HEK293 (cell line): Measurements from ENCODE around the gene NAT16.
A peak's percentile ranks its signal among the peaks of the same experiment; 100 is the strongest.

Source experiments
- CTCF ChIA-PET: fragments of 350-600 bp; formaldehyde crosslinking; extraction: SDS; loops from one replicate; lab custom pipeline; 2021; ENCODE audit warnings: antibody characterized with exemption; lab: Yijun Ruan, JAX
- POLR2A ChIA-PET: fragments of 300-600 bp; formaldehyde crosslinking; extraction: SDS; loops from one replicate; lab custom pipeline; 2020; ENCODE audit warnings: antibody characterized with exemption, inconsistent platforms; lab: Yijun Ruan, JAX
- H3K27ac ChIP-seq: fragments of 200-500 bp; sonication (Bioruptor generic); 2 replicates; pipeline ENCODE4 v1.5.1; 2014; ENCODE audit warnings: low read depth, low read length, control low read depth, inconsistent platforms; ENCODE audit errors: extremely low read depth
- H3K36me3 ChIP-seq, 2 experiments: fragments of 200-500 bp in 1 of 2; sonication (Bioruptor generic) in 1 of 2; 1 replicate in 1 of 2; 2 replicates in 1 of 2; pipeline ENCODE4 v1.5.1; 2014 to 2017; ENCODE audit warnings: inconsistent platforms in 2 of 2, low read length in 2 of 2; ENCODE audit not compliant: control insufficient read depth in 2 of 2, insufficient read depth in 1 of 2
- H3K4me1 ChIP-seq: fragments of 200-500 bp; sonication (Bioruptor generic); 2 replicates; pipeline ENCODE4 v1.5.1; 2014; ENCODE audit warnings: mild to moderate bottlenecking, low read length, inconsistent platforms; ENCODE audit not compliant: control insufficient read depth, insufficient read depth
- H3K4me3 ChIP-seq: 2 replicates; pipeline ENCODE4 v1.5.1; 2011; ENCODE audit warnings: low read depth, mild to moderate bottlenecking, control low read depth, low read length, moderate library complexity
- H3K9me3 ChIP-seq: fragments of 200-500 bp; sonication (Bioruptor generic); 2 replicates; pipeline ENCODE4 v1.5.1; 2014; ENCODE audit warnings: low read depth, low read length, inconsistent platforms; ENCODE audit not compliant: control insufficient read depth, insufficient read depth
- HOXD13 ChIP-seq: sonication (generic); formaldehyde crosslinking; IDR thresholded peaks from 2 replicates; pipeline ENCODE4 v1.8.0; 2022; ENCODE audit warnings: missing genetic modification reagents, borderline replicate concordance
- KLF8 ChIP-seq: fragments of 450-650 bp; formaldehyde crosslinking; IDR thresholded peaks from 2 replicates; pipeline ENCODE4 v1.5.1; 2016; ENCODE audit warnings: missing biosample characterization, missing genetic modification characterization
- SP7 ChIP-seq: fragments of 450-650 bp; formaldehyde crosslinking; IDR thresholded peaks from 2 replicates; pipeline ENCODE4 v1.5.1; 2016; ENCODE audit warnings: missing biosample characterization, missing genetic modification characterization
- TRIM28 ChIP-seq: IDR thresholded peaks from 2 replicates; pipeline ENCODE4 v1.6.1; 2011; ENCODE audit warnings: low read length, control low read depth, borderline replicate concordance
- WT1 ChIP-seq: fragments of 450-650 bp; formaldehyde crosslinking; IDR thresholded peaks from 2 replicates; pipeline ENCODE4 v1.5.1; 2016; ENCODE audit warnings: missing biosample characterization, missing genetic modification characterization
- YY1 ChIP-seq: fragments of 450-650 bp; formaldehyde crosslinking; IDR thresholded peaks from 2 replicates; pipeline ENCODE4 v1.5.1; 2018; ENCODE audit warnings: missing biosample characterization, missing genetic modification characterization
- YY2 ChIP-seq: fragments of 450-650 bp; formaldehyde crosslinking; IDR thresholded peaks from 2 replicates; pipeline ENCODE4 v1.5.1; 2016; ENCODE audit warnings: missing biosample characterization, missing genetic modification characterization
- ZIC2 ChIP-seq: fragments of 450-650 bp; formaldehyde crosslinking; IDR thresholded peaks from 2 replicates; pipeline ENCODE4 v1.5.1; 2016; ENCODE audit warnings: missing biosample characterization, missing genetic modification characterization
- ZNF10 ChIP-seq: fragments of 450-650 bp; formaldehyde crosslinking; IDR thresholded peaks from 2 replicates; pipeline ENCODE4 v1.5.1; 2017; ENCODE audit warnings: missing biosample characterization, missing genetic modification characterization
- ZNF24 ChIP-seq: fragments of 450-650 bp; formaldehyde crosslinking; IDR thresholded peaks from 2 replicates; pipeline ENCODE4 v1.5.1; 2016; ENCODE audit warnings: missing biosample characterization, missing genetic modification characterization
- ZNF501 ChIP-seq: fragments of 450-650 bp; formaldehyde crosslinking; IDR thresholded peaks from 2 replicates; pipeline ENCODE4 v1.5.1; 2016; ENCODE audit warnings: missing biosample characterization, missing genetic modification characterization
- ZNF521 ChIP-seq: fragments of 450-650 bp; formaldehyde crosslinking; IDR thresholded peaks from 2 replicates; pipeline ENCODE4 v1.5.1; 2017; ENCODE audit warnings: missing biosample characterization, mild to moderate bottlenecking, missing genetic modification characterization
- ZNF558 ChIP-seq: fragments of 450-650 bp; formaldehyde crosslinking; IDR thresholded peaks from 2 replicates; pipeline ENCODE4 v1.5.1; 2016; ENCODE audit warnings: missing biosample characterization, missing genetic modification characterization
- ZNF596 ChIP-seq: fragments of 450-650 bp; IDR thresholded peaks from 2 replicates; pipeline ENCODE4 v1.5.0; 2018; ENCODE audit warnings: missing biosample characterization, mild to moderate bottlenecking, missing genetic modification characterization, moderate library complexity
- ZNF621 ChIP-seq: fragments of 450-650 bp; formaldehyde crosslinking; IDR thresholded peaks from 2 replicates; pipeline ENCODE4 v1.5.1; 2017; ENCODE audit warnings: missing biosample characterization, missing genetic modification characterization
- ZNF624 ChIP-seq: fragments of 450-650 bp; formaldehyde crosslinking; IDR thresholded peaks from 2 replicates; pipeline ENCODE4 v1.5.1; 2017; ENCODE audit warnings: missing biosample characterization, missing genetic modification characterization
- ZNF626 ChIP-seq: fragments of 450-650 bp; sonication (Bioruptor Pico); formaldehyde crosslinking; IDR thresholded peaks from 2 replicates; pipeline ENCODE4 v1.5.1; 2018; ENCODE audit warnings: missing biosample characterization, missing genetic modification characterization, inconsistent platforms
- ZNF677 ChIP-seq: fragments of 450-650 bp; IDR thresholded peaks from 2 replicates; pipeline ENCODE4 v1.5.0; 2018; ENCODE audit warnings: missing biosample characterization, mild to moderate bottlenecking, missing genetic modification characterization, moderate library complexity
- ZNF701 ChIP-seq: fragments of 450-650 bp; formaldehyde crosslinking; IDR thresholded peaks from 2 replicates; pipeline ENCODE4 v1.5.1; 2016; ENCODE audit warnings: missing biosample characterization, missing genetic modification characterization
- ZNF785 ChIP-seq: fragments of 450-650 bp; formaldehyde crosslinking; IDR thresholded peaks from 2 replicates; pipeline ENCODE4 v1.5.1; 2016; ENCODE audit warnings: missing biosample characterization, missing genetic modification characterization
- ZSCAN23 ChIP-seq: fragments of 450-650 bp; formaldehyde crosslinking; IDR thresholded peaks from 2 replicates; pipeline ENCODE4 v1.5.1; 2016; ENCODE audit warnings: missing biosample characterization, missing genetic modification characterization
- TF ChIP-seq, protein P1 (sequence below): fragments of 450-650 bp; formaldehyde crosslinking; IDR thresholded peaks from 2 replicates; pipeline ENCODE4 v1.5.1; 2016; ENCODE audit warnings: missing biosample characterization, missing genetic modification characterization
- TF ChIP-seq, protein P2 (sequence below): fragments of 450-650 bp; formaldehyde crosslinking; IDR thresholded peaks from 2 replicates; pipeline ENCODE4; 2016; ENCODE audit warnings: missing biosample characterization, missing genetic modification characterization
- TF ChIP-seq, protein P3 (sequence below): fragments of 450-650 bp; formaldehyde crosslinking; IDR thresholded peaks from 2 replicates; pipeline ENCODE4 v1.5.1; 2017; ENCODE audit warnings: missing biosample characterization, missing genetic modification characterization
- TF ChIP-seq, protein P4 (sequence below): fragments of 450-650 bp; formaldehyde crosslinking; IDR thresholded peaks from 2 replicates; pipeline ENCODE4 v1.5.1; 2016; ENCODE audit warnings: missing biosample characterization, missing genetic modification characterization
- TF ChIP-seq, protein P5 (sequence below): fragments of 450-650 bp; formaldehyde crosslinking; IDR thresholded peaks from 2 replicates; pipeline ENCODE4 v1.5.1; 2016; ENCODE audit warnings: missing biosample characterization, missing genetic modification characterization
- TF ChIP-seq, protein P6 (sequence below): fragments of 450-650 bp; formaldehyde crosslinking; IDR thresholded peaks from 2 replicates; pipeline ENCODE4 v1.5.1; 2016; ENCODE audit warnings: missing biosample characterization, missing genetic modification characterization, low read depth

The NAT16 gene

DNA sequence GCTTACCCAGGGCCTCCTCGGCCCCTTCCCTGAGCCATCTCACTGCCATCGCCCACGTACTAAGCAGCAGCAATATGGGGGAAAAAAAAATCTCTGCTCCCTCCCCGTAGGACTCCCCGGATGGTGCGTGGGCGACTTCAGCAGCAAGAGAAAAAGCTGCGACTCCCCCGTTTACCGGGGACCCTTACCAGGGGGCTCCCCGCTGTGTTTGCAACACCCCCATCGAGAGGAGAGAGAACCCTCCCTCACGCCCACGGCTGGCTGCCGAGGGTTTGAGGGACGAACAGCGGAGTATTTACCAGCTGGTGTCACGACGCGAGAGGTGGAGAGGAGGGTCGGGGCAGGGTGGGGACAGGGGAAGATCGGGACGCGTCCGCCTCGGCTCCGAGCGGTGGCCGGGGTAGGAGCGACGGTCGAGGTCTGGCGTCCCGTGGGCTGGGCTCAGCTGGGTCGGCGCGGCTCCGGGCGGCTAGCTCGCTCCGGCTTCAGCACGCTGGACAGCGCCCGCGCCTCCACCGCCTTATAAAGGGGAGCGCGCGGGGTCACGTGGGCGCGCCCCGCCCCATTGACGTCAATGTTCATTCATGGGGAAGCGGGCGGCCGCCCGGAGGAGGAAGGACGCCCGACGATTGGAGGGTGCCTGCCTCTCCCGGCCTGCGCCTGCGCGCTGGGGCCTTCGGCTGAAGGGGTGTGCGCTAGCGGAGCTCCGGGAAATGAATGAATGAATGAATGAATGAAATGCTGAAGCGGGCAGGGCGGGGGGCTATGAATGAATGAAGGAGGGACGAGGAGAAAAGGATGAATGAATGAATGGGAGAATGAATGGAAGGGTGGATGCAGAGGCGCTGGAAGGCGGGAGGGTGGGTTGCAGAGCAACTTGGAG lies 14.8 kb downstream of the NAT16 start, which contains the start of gene VGF:
TSS of gene VGF (minus strand) at position 495 of the 883 bp plus-strand sequence. CDS start 726 bp downstream, outside the sequence.
- Histone ChIP-seq H3K36me3 (no peaks in the 10 kb centered on the region), H3K27ac (no peak within 1 kb of the TSS), H3K4me1 (peaks cover 18% of the 10 kb centered on the region), H3K4me3 (peak within 1 kb of the TSS; percentile 15), H3K9me3 (no peaks in the 10 kb centered on the region)
- ChIA-PET CTCF (interaction anchor here (0.6 to 2.4 kb wide), 7 partner anchors 9 to 258 kb away, joined by 3 to 14 read pairs (median 5); no protein-coding TSS in a partner anchor), POLR2A (interaction anchor here (0.7 to 1.2 kb wide), 7 partner anchors 9 to 620 kb away, joined by 3 to 6 read pairs (median 3); partner anchors contain the start of genes POP7, SERPINE1 and ZNHIT1)
- TF ChIP-seq YY2 (no peak), ZNF24 (tag by site-specific recombination) (peak; percentile 100), WT1 (tag by site-specific recombination) (peak; percentile 53; the same call in 1 of the 2 replicates), ZNF701 (tag by site-specific recombination) (no peak), ZNF596 (tag by site-specific recombination) (no peak), ZNF677 (tag by site-specific recombination) (no peak), ZNF621 (tag by site-specific recombination) (no peak), ZNF558 (no peak), ZNF624 (tag by site-specific recombination) (no peak), ZSCAN23 (tag by site-specific recombination) (no peak), ZNF626 (tag by site-specific recombination) (no peak), SP7 (tag by site-specific recombination) (peak; percentile 75), ZNF501 (tag by site-specific recombination) (peak; percentile 60; the same call in 1 of the 2 replicates), YY1 (no peak), ZNF10 (tag by site-specific recombination) (no peak), ZNF521 (tag by site-specific recombination) (no peak), KLF8 (peak; percentile 98), ZNF785 (tag by site-specific recombination) (no peak), ZIC2 (tag by site-specific recombination) (peak; percentile 17; the same call in 1 of the 2 replicates), HOXD13 (CRISPR knock-in tag) (no peak), TRIM28 (no peak)
- TF ChIP-seq, protein P1, sequence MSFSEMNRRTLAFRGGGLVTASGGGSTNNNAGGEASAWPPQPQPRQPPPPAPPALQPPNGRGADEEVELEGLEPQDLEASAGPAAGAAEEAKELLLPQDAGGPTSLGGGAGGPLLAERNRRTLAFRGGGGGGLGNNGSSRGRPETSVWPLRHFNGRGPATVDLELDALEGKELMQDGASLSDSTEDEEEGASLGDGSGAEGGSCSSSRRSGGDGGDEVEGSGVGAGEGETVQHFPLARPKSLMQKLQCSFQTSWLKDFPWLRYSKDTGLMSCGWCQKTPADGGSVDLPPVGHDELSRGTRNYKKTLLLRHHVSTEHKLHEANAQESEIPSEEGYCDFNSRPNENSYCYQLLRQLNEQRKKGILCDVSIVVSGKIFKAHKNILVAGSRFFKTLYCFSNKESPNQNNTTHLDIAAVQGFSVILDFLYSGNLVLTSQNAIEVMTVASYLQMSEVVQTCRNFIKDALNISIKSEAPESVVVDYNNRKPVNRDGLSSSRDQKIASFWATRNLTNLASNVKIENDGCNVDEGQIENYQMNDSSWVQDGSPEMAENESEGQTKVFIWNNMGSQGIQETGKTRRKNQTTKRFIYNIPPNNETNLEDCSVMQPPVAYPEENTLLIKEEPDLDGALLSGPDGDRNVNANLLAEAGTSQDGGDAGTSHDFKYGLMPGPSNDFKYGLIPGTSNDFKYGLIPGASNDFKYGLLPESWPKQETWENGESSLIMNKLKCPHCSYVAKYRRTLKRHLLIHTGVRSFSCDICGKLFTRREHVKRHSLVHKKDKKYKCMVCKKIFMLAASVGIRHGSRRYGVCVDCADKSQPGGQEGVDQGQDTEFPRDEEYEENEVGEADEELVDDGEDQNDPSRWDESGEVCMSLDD (tag by site-specific recombination): peak; percentile 96
- TF ChIP-seq, protein P2, sequence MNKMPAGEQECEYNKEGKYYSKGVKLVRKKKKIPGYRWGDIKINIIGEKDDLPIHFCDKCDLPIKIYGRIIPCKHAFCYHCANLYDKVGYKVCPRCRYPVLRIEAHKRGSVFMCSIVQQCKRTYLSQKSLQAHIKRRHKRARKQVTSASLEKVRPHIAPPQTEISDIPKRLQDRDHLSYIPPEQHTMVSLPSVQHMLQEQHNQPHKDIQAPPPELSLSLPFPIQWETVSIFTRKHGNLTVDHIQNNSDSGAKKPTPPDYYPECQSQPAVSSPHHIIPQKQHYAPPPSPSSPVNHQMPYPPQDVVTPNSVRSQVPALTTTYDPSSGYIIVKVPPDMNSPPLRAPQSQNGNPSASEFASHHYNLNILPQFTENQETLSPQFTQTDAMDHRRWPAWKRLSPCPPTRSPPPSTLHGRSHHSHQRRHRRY (tag by site-specific recombination): no peak
- TF ChIP-seq, protein P3, sequence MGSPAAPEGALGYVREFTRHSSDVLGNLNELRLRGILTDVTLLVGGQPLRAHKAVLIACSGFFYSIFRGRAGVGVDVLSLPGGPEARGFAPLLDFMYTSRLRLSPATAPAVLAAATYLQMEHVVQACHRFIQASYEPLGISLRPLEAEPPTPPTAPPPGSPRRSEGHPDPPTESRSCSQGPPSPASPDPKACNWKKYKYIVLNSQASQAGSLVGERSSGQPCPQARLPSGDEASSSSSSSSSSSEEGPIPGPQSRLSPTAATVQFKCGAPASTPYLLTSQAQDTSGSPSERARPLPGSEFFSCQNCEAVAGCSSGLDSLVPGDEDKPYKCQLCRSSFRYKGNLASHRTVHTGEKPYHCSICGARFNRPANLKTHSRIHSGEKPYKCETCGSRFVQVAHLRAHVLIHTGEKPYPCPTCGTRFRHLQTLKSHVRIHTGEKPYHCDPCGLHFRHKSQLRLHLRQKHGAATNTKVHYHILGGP (tag by site-specific recombination): no peak
- TF ChIP-seq, protein P4, sequence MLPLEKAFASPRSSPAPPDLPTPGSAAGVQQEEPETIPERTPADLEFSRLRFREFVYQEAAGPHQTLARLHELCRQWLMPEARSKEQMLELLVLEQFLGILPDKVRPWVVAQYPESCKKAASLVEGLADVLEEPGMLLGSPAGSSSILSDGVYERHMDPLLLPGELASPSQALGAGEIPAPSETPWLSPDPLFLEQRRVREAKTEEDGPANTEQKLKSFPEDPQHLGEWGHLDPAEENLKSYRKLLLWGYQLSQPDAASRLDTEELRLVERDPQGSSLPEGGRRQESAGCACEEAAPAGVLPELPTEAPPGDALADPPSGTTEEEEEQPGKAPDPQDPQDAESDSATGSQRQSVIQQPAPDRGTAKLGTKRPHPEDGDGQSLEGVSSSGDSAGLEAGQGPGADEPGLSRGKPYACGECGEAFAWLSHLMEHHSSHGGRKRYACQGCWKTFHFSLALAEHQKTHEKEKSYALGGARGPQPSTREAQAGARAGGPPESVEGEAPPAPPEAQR (tag by site-specific recombination): no peak
- TF ChIP-seq, protein P5, sequence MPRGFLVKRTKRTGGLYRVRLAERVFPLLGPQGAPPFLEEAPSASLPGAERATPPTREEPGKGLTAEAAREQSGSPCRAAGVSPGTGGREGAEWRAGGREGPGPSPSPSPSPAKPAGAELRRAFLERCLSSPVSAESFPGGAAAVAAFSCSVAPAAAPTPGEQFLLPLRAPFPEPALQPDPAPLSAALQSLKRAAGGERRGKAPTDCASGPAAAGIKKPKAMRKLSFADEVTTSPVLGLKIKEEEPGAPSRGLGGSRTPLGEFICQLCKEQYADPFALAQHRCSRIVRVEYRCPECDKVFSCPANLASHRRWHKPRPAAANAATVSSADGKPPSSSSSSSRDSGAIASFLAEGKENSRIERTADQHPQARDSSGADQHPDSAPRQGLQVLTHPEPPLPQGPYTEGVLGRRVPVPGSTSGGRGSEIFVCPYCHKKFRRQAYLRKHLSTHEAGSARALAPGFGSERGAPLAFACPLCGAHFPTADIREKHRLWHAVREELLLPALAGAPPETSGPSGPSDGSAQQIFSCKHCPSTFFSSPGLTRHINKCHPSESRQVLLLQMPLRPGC (tag by site-specific recombination): peak; percentile 66
- TF ChIP-seq, protein P6, sequence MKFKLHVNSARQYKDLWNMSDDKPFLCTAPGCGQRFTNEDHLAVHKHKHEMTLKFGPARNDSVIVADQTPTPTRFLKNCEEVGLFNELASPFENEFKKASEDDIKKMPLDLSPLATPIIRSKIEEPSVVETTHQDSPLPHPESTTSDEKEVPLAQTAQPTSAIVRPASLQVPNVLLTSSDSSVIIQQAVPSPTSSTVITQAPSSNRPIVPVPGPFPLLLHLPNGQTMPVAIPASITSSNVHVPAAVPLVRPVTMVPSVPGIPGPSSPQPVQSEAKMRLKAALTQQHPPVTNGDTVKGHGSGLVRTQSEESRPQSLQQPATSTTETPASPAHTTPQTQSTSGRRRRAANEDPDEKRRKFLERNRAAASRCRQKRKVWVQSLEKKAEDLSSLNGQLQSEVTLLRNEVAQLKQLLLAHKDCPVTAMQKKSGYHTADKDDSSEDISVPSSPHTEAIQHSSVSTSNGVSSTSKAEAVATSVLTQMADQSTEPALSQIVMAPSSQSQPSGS (tag by site-specific recombination): peak; percentile 59; the same call in 1 of the 2 replicates
